Psoas muscle (tissue), 8 donors: ENCODE data around the gene TRIM41. TPM values are rescaled to one million over a fixed set of nuclear protein-coding genes. Genes with fewer than 3 reads are reported as not detected.
"Not testable (repeated sequence)": the region's sequence is repeated elsewhere in the genome, so short reads cannot be mapped to it uniquely, and the experiment has no call there.

Experiments
- ATAC-seq, 4 donors: fragments of 200-7000 bp; cut with Tn5 transposase; one replicate each; pipeline ENCODE4 v1.9.1; 2020; ENCODE audit warnings: moderate library complexity in 3 of 4, mild to moderate bottlenecking in 2 of 4
- DNase-seq, 2 donors: peaks; one replicate each; pipeline ENCODE4 v3.0.0-alpha.2; 2020
- H3K27ac ChIP-seq: fragments of 200-600 bp; one replicate; pipeline ENCODE4 v1.8.0; 2022
- H3K27me3 ChIP-seq, 3 donors: fragments of 200-600 bp in 1 of 3; one replicate each; pipeline versions ENCODE4 v1.6.1 to v1.8.0; 2013 to 2022; ENCODE audit warnings: low read length in 2 of 3, mild to moderate bottlenecking in 2 of 3, moderate library complexity in 1 of 3; ENCODE audit not compliant: insufficient read depth in 3 of 3
- H3K36me3 ChIP-seq, 2 donors: fragments of 200-600 bp in 1 of 2; one replicate each; pipeline versions ENCODE4 v1.6.1 to v1.8.0; 2013 to 2022; ENCODE audit warnings: low read depth in 1 of 2, mild to moderate bottlenecking in 1 of 2, moderate library complexity in 1 of 2; ENCODE audit not compliant: insufficient read depth in 1 of 2
- H3K4me1 ChIP-seq: fragments of 200-600 bp; one replicate; pipeline ENCODE4 v1.8.0; 2022
- H3K4me3 ChIP-seq: fragments of 200-600 bp; one replicate; pipeline ENCODE4 v1.8.0; 2022; ENCODE audit warnings: mild to moderate bottlenecking
- H3K9me3 ChIP-seq: fragments of 200-600 bp; one replicate; pipeline ENCODE4 v1.8.0; 2022
- WGBS, 3 donors: extraction: QIAGEN DNeasy Blood & Tissue Kit; methylation state at CpG; one replicate each; pipeline versions ENCODE4 v1.1.6 to v1.1.7; 2013; 5-methylcytosine and 5-hydroxymethylcytosine counted together
- intact Hi-C, 2 donors: fragments of 100-400 bp; cut with DNase I; formaldehyde crosslinking; loops; one replicate each; pipeline versions ENCODE4 v1.11.0 to v1.14.2; 2022
- polyA plus RNA-seq, 3 donors: library from polyadenylated mRNA; stranded (reverse); fragments of 200-250 nt; gene quantifications; one replicate each; pipeline ENCODE4 v1.2.3, GENCODE V29; 2013
- total RNA-seq, 4 donors: library from RNA; stranded (reverse); fragmentation: NEBNext Ultra II Directional in 2 of 4; extraction: Animal tissue kit (Norgen Biotek cat#: 25700) in 2 of 4; gene quantifications; one replicate each; pipeline versions ENCODE4 v1.2.1 to v1.2.4, GENCODE V29; 2021 to 2023
- TF ChIP-seq, protein P1 (sequence below): fragments of 200-600 bp; IDR thresholded peaks from one replicate; pipeline ENCODE4 v1.8.0; 2022; ENCODE audit warnings: antibody characterized with exemption
- donor health status: healthy with polysubstance abuse.
- donor health status: DM: no; HTN: no; CAD: no; lungs with moderate emphysema.
- donor health status: Bipolar disorder and iron deficiency.
- donor health status: healthy.
- donor health status: DM: yes; HTN: yes; CAD: no.
- donor health status: DM: no; HTN: no; CAD: no.
- donor health status: DM: no; HTN: no; CAD: no.
- donor health status: DM: yes; HTN: yes; CAD: no.

TRIM41 gene
- total and polyA plus RNA-seq, 7 donors: 12.5 to 44.0 (median 30.3) TPM

GRCh38 chr5:181282874-181283273, 59.8 kb downstream of the TRIM41 start:
- no peaks in the 10 kb centered on the region for H3K4me1 ChIP-seq
- 82 to 91% (median 87%) methylated on average over 7 of the region's 7 CpGs for WGBS, 3 donors
- TF ChIP-seq, protein P1, sequence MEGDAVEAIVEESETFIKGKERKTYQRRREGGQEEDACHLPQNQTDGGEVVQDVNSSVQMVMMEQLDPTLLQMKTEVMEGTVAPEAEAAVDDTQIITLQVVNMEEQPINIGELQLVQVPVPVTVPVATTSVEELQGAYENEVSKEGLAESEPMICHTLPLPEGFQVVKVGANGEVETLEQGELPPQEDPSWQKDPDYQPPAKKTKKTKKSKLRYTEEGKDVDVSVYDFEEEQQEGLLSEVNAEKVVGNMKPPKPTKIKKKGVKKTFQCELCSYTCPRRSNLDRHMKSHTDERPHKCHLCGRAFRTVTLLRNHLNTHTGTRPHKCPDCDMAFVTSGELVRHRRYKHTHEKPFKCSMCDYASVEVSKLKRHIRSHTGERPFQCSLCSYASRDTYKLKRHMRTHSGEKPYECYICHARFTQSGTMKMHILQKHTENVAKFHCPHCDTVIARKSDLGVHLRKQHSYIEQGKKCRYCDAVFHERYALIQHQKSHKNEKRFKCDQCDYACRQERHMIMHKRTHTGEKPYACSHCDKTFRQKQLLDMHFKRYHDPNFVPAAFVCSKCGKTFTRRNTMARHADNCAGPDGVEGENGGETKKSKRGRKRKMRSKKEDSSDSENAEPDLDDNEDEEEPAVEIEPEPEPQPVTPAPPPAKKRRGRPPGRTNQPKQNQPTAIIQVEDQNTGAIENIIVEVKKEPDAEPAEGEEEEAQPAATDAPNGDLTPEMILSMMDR: no peak
- H3K9me3 ChIP-seq: no peaks in the 10 kb centered on the region
- no peak for ATAC-seq
- intact Hi-C loops: no loop called here
- no peaks in the 10 kb centered on the region for H3K36me3 ChIP-seq
- H3K27me3 ChIP-seq: no peaks in the 10 kb centered on the region
- no peak overlapping the region for H3K4me3 ChIP-seq
- H3K27ac ChIP-seq: no peak overlapping the region
- no peak for DNase-seq

DNA sequence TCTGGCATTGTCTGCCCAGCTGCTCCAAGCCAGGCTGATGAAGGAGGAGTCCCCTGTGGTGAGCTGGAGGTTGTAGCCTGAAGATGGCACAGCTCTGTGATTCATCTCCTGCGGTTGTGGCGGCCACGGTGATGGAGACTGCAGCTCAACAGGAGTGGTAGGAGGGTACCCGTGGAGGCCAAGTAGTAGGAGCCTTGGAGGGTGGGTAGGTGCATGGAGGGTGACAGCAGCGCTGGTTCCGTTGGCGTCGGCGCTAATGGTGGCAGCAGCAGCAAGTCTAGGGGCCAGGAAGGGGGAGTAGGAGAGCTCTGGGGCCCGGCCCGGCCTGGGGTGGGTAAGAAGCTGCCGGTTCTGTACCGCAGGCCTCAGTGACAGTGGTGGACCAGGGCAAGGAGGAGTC, 60.3 kb downstream of the TRIM41 start:
- TF ChIP-seq, protein P1: no peak
- intact Hi-C loops: no loop called here
- Histone ChIP-seq H3K4me1 (no peaks in the 10 kb centered on the region), H3K27me3 (no peaks in the 10 kb centered on the region), H3K9me3 (no peaks in the 10 kb centered on the region), H3K27ac (no peak overlapping the region), H3K4me3 (no peak overlapping the region), H3K36me3 (no peaks in the 10 kb centered on the region)
- ATAC-seq (no peak), DNase-seq (no peak)
- 74 to 83% (median 76%) methylated on average over 11 to 13 of the region's 13 CpGs for WGBS, 3 donors

DNA sequence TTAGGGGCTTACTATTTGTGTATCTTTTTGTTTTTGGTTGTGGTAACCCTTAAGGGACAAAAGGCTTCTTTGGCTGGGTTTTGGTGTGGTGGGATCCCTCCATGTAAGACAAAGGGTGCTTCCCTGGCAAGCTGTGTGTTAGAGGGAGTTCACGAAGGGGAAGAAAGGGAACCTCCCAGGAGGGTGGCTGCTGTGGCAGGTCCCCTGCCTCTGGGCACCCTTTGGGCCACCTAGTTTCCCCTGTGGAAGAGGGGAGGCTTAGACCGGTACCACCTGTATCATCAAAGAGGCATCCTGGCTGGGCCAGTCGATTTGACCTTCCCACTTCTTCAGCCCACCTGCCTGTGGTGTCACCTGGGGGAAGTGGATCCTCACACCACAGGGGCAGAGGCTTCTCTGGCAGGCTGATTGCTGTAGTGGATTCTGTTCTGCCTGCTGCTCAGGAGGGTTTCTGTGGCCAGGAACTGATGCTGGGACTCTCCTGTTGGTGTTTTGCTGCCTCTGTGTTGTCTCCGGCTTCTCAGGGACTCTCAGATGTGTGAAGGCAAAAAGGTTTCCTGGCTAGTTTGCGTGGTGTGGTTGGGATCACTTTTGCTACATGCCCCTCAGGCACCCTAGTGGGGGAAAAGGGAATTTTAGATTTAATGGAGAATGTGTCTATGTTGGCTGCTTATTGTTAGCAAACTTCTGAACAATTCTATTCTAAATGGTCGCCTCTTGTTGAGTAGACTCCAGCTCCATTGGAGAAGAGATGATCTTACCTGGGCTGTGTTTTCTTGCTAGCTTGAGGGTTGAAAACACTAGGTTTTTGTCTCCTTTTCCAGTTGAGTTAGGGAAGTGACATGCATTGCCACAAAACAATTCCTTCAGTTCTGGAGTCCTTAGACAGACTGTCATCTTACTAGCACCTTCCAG, 61.0 kb downstream of the TRIM41 start:
- H3K36me3 ChIP-seq, H3K9me3 ChIP-seq, H3K27ac ChIP-seq, intact Hi-C loops, DNase-seq, H3K4me3 ChIP-seq, H3K4me1 ChIP-seq, H3K27me3 ChIP-seq, ATAC-seq: not testable (repeated sequence)
- TF ChIP-seq, protein P1: peak; percentile 15
- WGBS, 3 donors: 57 to 86% (median 59%) methylated on average over 4 to 6 of the region's 6 CpGs

Other genes with a start within 250 kb of the TRIM41 start
- not detected for gene BTNL3, start 234.4 kb upstream of the TRIM41 start, total RNA-seq
- gene BTNL3, start 234.4 kb upstream of the TRIM41 start, polyA plus RNA-seq: under 1 TPM in 2 of 3 donors, not detected in 1; 0.01 to 0.09 TPM
- 10 to 100 TPM; 10.4 to 22.8 (median 18.1) TPM for gene BTNL9, start 183.0 kb upstream of the TRIM41 start, total RNA-seq
- gene BTNL9, start 183.0 kb upstream of the TRIM41 start, polyA plus RNA-seq: 10 to 100 TPM; 14.4 to 26.3 (median 20.0) TPM
- not detected for gene OR2V1, start 92.1 kb upstream of the TRIM41 start, total RNA-seq
- not detected for gene OR2V1, start 92.1 kb upstream of the TRIM41 start, polyA plus RNA-seq
- not detected for gene OR2V2, start 75.7 kb upstream of the TRIM41 start, total RNA-seq
- not detected for gene OR2V2, start 75.7 kb upstream of the TRIM41 start, polyA plus RNA-seq
- gene TRIM7, start 18.1 kb upstream of the TRIM41 start, total RNA-seq: 10 to 100 TPM; 18.5 to 42.6 (median 32.4) TPM
- gene TRIM7, start 18.1 kb upstream of the TRIM41 start, polyA plus RNA-seq: 10 to 100 TPM; 10.4 to 37.7 (median 21.2) TPM
- 1,000 to 10,000 TPM in 1 of 4 donors, 100 to 1,000 TPM in 3; 832 to 1,110 (median 978) TPM for gene RACK1, start 20.6 kb downstream of the TRIM41 start, total RNA-seq
- 1,000 to 10,000 TPM; 1,678 to 3,660 (median 1,849) TPM for gene RACK1, start 20.6 kb downstream of the TRIM41 start, polyA plus RNA-seq
- 1 to 10 TPM; 3.0 to 5.8 (median 5.3) TPM for gene TRIM52, start 37.9 kb downstream of the TRIM41 start, total RNA-seq
- 10 to 100 TPM in 1 of 3 donors, 1 to 10 TPM in 2; 1.5 to 17.6 (median 4.8) TPM for gene TRIM52, start 37.9 kb downstream of the TRIM41 start, polyA plus RNA-seq
- not detected for gene OR4F3, start 144.0 kb downstream of the TRIM41 start, total RNA-seq
- under 1 TPM in 1 of 3 donors, not detected in 2; 0.04 TPM for gene OR4F3, start 144.0 kb downstream of the TRIM41 start, polyA plus RNA-seq